Middle frontal gyrus (tissue), 1 donor: ENCODE results near the gene NFYB.
"Not testable (repeated sequence)": the region's sequence is repeated elsewhere in the genome, so short reads cannot be mapped to it uniquely, and the experiment has no call there.

ENCODE experiments used
- DNase-seq: peaks from one replicate; pipeline ENCODE4 v3.0.0-alpha.2; 2015; ENCODE audit warnings: low spot score; ENCODE audit errors: extremely low spot score

The NFYB gene

DNA sequence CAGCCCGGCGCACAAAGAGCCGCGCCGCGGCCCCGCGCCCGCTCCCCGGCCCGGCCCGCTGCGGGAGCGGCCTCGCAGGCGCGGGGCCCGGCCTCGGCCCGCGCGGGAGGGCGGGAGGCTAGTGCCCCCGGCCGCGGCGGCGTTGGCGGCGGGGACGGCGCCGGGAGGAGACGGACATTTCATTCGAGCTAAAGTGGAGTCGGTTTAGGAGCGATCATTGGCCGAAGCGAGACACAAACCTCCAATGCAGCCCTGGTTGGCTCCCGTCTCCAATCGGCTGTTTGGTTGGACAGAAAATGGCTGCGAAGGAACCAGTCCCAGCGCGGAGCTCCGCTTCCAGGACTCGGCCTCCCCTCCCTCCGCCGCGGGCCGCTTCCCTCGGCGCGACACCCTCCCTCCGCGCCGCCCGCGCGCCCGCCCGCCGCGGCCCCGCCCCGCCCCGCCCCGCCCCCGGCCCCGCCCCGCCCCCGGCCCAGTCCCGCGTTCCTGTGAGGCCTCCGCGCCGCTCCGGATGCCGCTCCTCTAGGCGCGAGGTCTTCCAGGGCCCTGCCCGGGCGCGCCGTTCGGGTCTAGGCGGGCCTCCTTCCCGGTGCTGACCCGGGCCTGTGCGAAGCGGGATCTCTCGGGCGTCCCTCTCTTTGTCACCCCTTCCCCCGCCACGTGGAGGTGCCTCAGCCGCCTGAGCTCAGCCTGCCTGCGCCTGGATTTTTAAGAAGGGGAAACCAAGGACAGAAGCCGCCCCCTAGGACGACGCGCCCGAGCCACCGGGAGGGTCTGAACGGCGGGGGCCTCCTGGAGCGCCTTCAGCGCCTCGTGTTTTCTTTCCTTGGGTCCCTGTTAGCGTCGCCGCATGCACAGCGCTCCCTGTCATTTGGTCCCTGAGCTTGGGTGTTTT, at the start of gene NFYB:
NFYB (minus strand) TSS at position 309 of the 895 bp plus-strand sequence. CDS start 2,757 bp downstream, outside the sequence.
- peak; percentile 96 for DNase-seq

DNA sequence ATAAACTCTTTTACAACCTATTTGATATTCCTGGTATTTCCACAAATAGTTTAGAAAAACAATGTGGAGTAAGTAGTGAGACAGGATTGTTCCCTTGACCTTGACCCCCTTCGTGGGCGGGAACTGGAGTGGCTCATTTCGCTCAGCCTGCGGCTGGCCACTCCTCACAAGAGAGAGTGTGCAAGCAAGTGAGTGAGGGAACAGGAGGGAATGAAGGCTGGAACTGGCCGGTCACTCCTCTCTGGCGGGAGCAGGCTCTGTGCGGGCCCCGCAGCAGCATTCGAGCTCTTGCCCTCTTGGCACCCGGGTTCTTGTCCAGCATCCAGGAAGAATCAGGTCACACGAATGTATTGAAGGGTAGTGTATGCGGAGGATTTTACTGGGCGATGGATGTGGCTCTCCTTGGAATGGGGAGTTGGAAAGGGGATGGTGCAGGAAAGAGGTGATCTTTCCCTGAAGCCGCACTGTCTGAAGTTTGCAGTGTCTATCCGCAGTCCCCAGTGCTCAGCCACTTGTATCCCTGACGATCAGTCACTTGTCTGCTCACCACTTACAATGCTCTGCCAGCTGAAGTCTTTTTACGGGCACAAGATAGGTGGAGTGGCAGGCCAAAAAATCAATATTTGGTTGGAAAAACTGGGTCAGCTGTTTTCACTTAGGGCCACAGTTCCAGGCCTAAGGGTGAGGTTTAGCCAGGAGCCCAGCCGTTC, 49.6 kb upstream of the NFYB start:
- no peak for DNase-seq

DNA sequence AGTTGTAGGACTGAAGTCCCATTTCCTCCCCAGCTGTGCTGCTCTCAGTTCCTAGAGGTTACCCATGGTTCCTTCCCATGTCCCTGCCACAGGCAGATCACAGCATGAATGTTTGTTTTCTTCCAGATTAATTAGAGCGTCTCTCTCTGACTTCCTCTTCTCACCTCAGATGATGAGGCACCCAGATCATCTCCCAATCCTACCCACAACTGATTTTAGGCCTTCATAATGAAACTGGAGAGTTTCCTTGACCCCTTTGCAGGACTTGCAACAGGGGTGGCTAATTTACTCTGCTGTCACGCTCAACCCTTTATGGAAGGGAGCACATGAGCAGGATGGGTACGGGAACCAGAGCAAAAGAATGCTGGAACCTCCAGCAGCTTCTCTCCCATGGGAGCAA, 45.4 kb upstream of the NFYB start:
- DNase-seq = no peak

DNA sequence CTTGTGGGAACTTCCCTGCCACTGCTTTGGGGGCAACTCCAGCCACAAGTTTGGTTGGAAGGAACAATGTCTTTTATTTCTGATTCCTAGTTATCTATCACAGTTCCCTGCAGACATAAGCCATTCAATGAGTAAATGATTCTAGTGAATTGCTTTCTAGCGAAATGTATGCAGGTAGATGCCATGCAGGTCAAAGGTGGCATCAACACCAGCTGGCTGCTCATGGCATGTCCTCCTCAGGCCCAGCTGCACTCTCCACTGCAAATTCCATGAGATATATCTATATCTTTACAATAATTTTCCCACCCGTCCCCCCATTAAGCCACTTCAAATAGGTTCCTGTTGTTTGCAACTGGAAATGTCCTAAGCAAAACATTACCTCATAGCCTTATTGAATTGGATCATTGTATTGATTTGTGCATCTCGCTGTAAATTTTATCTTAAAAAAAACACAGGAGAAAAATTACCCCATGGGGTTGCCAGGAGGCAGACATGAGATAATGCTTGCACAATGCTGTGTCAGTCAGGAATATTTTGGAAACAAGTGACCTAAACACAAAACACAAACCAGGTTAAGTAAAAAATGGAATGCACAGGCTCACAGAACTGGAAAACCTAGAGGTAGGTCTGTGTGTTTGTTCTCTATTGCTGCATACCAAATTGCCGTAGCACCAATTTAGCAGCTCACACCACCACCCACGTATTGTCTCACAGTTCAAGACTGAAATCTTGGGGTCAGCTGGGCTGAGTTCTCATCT, 44.8 kb upstream of the NFYB start:
- DNase-seq = no peak

DNA sequence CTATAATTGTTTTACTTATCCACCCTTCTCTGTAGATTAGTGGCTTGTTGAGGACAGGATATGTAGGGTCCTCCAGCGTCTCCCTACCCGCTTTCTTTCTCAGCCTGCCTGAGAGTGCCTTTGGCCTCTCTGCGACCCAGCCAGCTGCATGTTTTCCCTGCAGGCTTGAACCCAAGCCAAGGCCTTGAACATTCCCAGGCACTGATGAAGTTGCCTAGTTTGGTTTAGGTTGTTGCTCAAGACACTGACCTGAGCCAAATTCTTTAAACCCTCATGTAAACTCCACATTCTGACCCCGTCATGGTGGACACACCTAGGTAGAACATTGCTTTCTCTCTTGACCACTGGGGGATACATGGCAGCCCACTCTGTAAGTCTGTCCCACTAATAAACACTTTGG, 44.1 kb upstream of the NFYB start:
- no peak for DNase-seq

DNA sequence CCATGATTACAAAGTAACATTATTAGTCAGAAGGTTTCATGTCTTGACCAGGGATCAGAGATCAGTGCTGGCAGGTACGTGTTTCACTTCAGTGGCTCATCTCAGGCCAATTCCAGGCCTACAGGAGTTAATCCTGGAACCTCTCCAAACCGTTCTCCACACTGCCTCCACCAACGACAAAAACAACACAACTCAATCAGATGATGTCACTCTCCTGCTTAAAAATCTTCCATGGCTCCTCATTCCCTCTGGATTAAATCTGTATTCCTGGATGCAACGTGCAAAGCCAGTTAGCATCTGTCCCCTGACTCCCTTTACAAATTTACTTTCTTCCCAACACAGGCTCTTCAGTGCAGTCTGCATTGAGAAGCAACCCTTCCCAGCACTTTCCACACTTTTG, 43.3 kb upstream of the NFYB start:
- DNase-seq = no peak

DNA sequence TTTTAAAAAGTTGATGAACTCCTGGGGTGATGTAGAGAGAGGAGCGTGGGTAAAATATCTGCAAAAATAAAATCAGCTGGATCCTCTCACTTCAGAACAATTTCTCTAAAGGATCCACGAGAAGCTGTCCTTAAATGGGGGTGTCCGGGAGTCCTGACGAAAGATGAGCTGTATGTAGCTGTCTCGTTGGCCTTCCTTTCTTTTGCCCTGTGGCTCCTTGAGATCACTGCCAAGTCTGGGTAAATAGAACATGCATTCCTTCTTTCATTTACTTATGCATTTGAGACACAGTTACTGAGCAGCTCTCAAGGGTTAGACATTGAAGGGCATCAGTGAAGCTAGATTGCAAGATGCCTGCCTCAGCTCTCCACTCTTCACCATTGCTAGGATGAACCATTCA, 42.4 kb upstream of the NFYB start:
- DNase-seq = no peak

DNA sequence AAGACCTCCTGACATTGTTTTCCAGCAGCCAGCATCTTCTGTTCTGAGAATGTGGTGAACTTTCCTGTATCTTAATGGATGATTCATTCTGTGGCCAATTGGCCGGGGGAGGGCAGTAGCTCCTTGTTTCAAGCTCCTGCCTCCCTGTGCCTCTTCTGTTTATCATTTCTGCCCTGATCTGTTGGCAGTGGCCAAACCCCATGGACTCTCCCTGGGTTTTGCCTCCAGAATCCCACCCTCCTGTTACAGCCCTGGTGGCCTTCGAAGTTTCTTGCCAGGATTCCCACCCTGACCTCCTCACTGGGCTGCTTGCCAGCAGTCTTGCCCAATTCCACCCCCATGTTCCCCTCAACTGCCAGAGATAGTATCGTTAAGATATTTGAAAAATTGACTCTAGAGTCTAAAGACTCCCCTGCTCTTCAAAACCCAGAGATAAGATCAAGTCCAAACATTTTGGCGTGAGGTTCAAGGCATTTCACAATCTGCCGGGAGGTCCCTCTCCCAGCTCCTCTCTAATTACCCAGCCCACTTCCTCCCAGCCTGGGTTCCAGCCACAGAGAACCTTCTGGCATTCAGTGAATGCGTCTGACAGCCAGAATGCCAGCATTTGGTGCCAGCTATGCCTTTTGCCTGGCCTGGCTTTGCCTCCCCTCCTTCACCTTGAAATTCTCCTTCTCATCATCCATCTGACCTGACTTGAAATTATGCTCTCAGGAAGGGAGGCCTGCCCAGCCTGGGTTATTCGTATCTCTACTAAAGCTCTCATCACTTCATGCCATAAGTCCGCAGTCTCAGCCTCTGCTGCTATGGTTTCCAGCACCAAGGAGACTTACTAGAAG, 39.9 kb upstream of the NFYB start:
- DNase-seq = no peak

DNA sequence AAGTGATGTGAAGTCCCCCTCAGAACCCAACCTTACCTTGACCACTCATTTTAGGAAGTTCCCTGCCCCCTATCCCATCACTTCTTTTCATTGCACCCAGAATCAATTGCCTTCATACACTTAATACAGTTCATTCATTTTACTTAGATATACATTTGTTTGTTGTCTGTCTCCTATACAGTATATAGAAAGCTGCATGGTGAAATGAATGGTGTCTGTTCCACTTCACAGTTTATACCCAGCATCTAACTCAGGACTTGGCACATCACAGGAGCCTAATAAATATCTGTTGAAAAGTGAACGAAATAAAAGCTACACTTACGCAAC, 39.3 kb upstream of the NFYB start:
- DNase-seq = no peak

DNA sequence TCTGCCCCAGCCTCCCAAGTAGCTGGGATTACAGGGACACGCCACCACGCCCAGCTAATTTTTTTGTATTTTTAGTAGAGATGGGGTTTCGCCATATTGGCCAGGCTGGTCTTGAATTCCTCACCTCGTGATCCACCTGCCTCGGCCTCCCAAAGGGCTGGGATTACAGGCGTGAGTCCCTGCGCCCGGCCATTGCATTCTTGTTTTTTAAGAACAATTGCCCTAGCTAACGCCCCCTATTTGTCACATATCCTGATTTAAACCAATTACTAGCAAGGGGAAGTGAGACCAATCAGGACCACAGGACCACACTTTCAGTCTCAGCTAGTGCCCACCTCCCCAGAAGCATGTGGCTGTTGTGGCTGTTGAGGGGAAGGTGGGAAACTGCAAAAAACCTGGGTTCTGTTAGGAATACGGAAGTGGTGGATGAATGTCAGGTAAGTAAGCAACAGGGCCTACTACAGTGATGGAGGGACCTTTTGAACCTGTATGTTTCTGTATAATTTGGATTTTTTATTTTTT, 37.8 kb upstream of the NFYB start:
- DNase-seq = no peak

DNA sequence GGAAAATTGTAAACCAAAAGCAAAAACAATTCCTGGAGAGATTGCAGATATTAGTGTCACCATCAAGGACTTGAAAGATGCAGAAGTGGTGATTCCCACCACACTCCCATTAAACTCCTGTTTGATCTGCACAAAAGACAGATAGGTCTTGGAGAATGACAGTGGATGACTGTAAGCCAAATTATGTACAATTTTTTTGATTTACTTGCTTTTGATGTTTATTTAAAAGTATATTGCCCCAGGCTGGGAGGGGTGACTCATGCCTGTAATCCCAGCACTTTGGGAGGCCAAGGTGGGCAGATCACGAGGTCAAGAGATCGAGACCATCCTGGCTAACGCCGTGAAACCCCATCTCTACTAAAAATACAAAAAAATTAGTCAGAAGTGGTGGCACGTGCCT, 35.8 kb upstream of the NFYB start:
- not testable (repeated sequence) for DNase-seq

DNA sequence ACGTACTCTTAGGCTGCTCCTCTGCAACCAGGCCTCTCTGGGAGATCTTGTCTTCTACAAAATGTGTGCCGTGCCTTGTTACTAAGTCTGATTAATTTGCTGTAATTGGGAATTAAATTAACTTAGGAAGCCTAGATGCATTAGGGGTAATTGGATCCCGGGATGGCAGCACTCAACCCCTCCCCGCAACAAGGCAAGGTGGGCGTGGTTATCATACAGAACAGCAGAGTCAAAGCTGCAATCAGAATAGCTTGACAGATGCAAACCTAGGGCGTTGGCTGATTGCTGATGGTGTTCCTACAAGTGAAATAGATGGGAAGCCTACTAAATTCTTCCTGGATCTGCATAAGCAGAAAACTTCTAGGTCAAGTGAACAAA, 34.5 kb upstream of the NFYB start:
- no peak for DNase-seq

DNA sequence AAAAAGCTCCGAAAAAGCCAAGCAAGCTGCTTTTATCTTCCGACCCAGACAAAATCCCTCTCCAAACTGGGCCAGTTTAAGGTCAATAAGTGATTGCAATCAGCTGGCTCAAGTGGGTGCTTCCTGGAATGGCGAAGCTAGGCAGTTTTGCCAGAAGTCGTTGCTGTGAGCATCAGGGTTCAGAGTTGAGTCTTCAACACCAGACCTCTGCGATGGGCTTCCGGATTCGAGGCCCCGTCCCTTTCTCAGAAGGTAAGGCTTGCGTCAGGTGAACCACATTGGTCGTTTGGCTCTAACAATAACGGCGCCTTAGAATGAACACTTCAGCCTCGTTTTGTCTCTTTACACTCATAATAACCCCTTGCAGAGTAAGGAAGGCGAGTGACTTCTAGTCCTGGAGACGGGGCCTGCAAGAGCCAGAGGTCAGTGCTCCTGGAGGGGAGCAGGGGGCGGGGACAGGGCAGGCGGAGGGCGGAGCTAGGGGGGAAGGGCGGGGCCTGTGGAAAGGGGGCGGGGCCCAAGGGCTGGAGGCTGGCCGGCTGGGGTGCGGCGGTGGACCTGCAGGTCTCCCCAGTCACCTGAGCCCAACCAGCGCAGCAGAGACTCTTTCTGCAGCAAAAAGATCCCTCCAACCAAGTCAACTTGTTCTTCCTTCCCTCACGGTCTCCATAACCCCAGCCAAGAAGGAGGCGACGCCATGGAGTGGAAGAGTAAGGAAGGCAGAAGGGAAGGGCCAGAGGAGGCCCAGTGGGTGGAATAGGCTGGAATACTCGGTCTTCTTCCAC, 34.0 kb upstream of the NFYB start:
- no peak for DNase-seq

DNA sequence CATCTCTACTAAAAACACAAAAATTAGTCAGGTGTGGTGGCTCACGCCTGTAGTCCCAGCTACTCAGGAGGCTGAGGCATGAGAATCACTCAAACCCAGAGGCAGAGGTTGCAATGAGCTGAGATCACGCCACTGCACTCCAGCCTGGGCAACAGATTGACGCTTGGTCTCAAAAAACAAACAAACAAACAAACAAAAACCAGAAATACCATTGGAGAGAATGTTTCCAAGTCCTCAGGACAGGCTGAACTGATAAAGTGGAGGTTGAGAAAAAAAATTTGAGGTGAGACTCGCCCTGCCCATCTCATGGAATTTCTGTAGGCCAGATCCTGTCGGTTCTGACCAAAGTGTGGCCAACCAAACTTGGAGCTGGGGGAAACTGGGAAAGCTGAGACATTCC, 30.6 kb upstream of the NFYB start:
- DNase-seq = no peak

DNA sequence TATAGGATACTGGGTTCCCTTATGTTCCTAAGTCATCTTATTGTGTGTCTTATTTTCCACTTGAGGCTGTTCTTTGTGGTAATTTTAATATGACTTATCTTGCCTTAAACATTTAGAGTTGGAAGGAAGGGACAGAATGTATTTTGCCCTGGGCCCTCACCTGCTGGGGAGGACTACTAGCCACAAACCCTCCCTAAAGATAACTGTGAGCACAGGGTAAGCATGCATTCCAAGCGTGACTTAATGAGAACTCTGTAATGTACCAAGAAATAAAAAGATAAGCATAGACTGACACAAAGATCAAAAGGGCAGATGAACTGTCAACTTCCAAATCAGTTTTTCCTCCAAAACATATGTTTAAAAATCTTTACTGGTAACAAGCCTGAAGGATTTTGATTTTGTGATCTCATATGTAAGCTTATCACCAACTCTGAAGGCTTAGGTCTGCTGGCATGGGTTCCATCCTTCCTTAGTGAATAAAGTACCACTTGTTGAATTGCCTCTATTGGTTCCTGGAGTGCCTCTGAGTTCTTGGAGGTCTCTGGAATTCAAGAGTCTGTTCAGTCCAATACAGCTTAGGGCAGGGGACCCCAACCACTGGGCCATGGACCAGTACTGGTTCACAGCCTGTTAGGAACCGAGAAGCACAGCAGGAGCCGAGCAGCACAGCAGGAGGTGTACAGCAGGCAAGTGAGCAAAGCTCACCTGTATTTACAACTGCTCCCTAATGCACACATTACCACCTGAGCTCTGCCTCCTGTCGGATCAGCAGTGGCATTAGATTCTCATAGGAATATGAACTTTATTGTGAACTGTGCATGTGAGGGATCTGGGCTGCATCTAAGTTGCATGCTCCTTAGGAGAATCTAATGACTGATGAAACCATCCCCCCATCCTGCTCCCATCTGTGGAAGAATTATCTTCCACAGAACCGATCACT, 29.8 kb upstream of the NFYB start:
- DNase-seq = no peak

DNA sequence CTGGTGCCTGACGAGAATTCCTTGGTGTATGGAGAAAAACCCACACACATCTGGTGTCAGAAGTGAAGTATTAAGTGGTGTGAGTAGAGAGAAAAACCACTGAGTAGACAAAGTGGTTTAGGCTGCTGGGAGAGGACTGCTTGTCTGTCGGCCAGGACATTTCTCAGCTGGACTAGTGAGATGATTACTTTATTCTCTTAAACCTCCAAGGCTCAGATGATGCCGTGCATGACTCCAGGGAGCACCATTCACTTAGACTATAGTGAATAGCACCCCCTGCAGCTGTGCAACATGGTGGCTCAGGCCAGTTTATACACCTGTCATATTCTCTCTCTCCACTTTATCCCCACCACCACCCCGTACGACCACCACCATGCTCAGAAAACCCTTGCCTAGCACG, 28.5 kb upstream of the NFYB start:
- no peak for DNase-seq

DNA sequence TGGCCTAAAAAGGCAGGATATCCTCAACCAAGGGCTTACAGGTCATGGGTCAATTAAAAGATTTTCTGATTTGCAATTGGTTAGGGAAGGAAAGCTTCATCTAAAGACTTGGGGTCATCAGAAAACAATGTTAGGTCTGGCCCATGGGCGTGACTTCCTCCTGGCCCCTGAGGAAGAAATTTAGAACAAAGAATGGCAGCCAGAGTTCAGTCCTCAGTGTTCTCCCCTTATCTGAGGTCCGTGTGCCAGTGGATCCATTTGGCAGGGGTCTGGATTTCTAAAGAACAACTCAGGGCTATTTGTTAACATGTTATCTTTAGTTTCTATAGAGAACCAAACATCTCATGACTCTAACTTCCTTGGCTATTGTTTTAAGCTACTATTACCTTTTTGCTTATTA, 27.8 kb upstream of the NFYB start:
- no peak for DNase-seq

DNA sequence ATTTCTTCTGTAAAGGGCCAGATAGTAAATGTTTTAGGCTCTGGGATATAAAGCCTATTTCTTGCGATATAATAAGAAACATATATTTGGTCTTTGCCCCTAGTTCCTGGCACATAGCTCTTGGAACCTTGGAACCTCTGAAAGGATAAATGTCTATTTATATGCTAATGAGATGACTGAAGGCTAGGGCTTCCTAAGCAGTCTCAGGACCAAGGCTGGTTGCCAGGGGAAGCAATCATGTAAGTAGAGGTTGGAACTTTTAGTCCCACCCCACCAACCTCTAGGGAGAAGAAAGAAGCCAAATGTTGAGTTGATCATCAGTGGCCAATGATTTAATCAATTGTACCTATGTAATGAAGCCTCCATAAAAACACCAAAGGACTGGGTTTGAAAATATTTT, 26.6 kb upstream of the NFYB start:
- DNase-seq = no peak

DNA sequence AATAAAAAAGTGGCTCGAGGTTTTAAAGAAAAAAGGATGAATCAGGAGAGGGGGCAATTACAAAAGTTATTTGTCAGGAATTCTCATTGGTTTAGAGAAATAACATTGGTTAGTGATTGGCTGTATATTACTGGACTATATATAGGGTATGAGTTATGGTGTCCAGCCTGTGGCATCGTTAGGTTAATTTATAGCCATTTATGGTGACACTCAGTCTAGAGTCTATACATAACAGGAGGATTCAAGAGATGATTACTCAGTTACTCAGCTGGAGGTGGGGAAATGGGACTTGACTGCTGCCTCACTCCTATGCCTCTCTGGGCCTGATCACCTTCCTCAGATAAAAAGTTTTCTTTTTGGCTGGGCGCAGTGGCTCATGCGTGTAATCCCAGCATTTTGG, 25.6 kb upstream of the NFYB start:
- no peak for DNase-seq
